Trophoblast cell (in vitro differentiated cells and primary cell): ENCODE data around the gene MALRD1.
A peak's percentile ranks its signal among the peaks of the same experiment; 100 is the strongest.

Experiments
- DNase-seq, 2 donors: peaks; one replicate each; pipeline ENCODE4 v3.0.0-alpha.2; 2016
- H2AFZ ChIP-seq: 2 replicates; pipeline ENCODE4 v1.6.1; 2013; ENCODE audit warnings: low read length, moderate library complexity, mild to moderate bottlenecking; ENCODE audit not compliant: insufficient read depth, poor library complexity
- H2AK5ac ChIP-seq: 2 replicates; pipeline ENCODE4 v1.6.1; 2013; ENCODE audit warnings: mild to moderate bottlenecking, low read length
- H2BK120ac ChIP-seq: 2 replicates; pipeline ENCODE4 v1.6.1; 2013; ENCODE audit warnings: low read length, mild to moderate bottlenecking, moderate library complexity; ENCODE audit not compliant: insufficient read depth, poor library complexity
- H2BK12ac ChIP-seq: 2 replicates; pipeline ENCODE4 v1.6.1; 2013; ENCODE audit warnings: mild to moderate bottlenecking, low read length, moderate library complexity
- H2BK5ac ChIP-seq: 2 replicates; pipeline ENCODE4 v1.6.1; 2013; ENCODE audit warnings: low read length, low read depth, moderate library complexity, mild to moderate bottlenecking; ENCODE audit not compliant: poor library complexity
- H3K14ac ChIP-seq: 2 replicates; pipeline ENCODE4 v1.6.1; 2013; ENCODE audit warnings: mild to moderate bottlenecking, low read length
- H3K18ac ChIP-seq: 2 replicates; pipeline ENCODE4 v1.6.1; 2013; ENCODE audit warnings: mild to moderate bottlenecking, low read length
- H3K23ac ChIP-seq: 2 replicates; pipeline ENCODE4 v1.6.1; 2013; ENCODE audit warnings: low read length
- H3K27ac ChIP-seq: 2 replicates; pipeline ENCODE4 v1.5.1; 2013; ENCODE audit warnings: low read depth, mild to moderate bottlenecking, inconsistent platforms, low read length, moderate library complexity
- H3K27me3 ChIP-seq: 2 replicates; pipeline ENCODE4 v1.6.1; 2013; ENCODE audit warnings: inconsistent platforms, mild to moderate bottlenecking, low read length, moderate library complexity; ENCODE audit not compliant: insufficient read depth
- H3K36me3 ChIP-seq, 2 experiments: 1 replicate in 1 of 2; 2 replicates in 1 of 2; pipeline ENCODE4 v1.6.1; 2013; ENCODE audit warnings: low read length in 2 of 2, mild to moderate bottlenecking in 2 of 2, moderate library complexity in 1 of 2; ENCODE audit not compliant: insufficient read depth in 2 of 2, control insufficient read depth in 1 of 2
- H3K4ac ChIP-seq: 2 replicates; pipeline ENCODE4 v1.6.1; 2013; ENCODE audit warnings: low read depth, mild to moderate bottlenecking, low read length, moderate library complexity
- H3K4me1 ChIP-seq, 2 experiments: 1 replicate in 1 of 2; 2 replicates in 1 of 2; pipeline ENCODE4 v1.6.1; 2013; ENCODE audit warnings: low read length in 2 of 2, mild to moderate bottlenecking in 2 of 2, moderate library complexity in 1 of 2; ENCODE audit not compliant: insufficient read depth in 2 of 2, control insufficient read depth in 1 of 2
- H3K4me2 ChIP-seq: 2 replicates; pipeline ENCODE4 v1.6.1; 2013; ENCODE audit warnings: inconsistent platforms, mild to moderate bottlenecking, low read length, moderate library complexity
- H3K4me3 ChIP-seq: 2 replicates; pipeline ENCODE4 v1.5.1; 2013; ENCODE audit warnings: mild to moderate bottlenecking, low read depth, low read length, inconsistent platforms
- H3K79me1 ChIP-seq: one replicate; pipeline ENCODE4 v1.6.1; 2013; ENCODE audit warnings: low read length
- H3K79me2 ChIP-seq: 2 replicates; pipeline ENCODE4 v1.6.1; 2013; ENCODE audit warnings: low read length, mild to moderate bottlenecking; ENCODE audit not compliant: control insufficient read depth, insufficient read depth, poor library complexity
- H3K9ac ChIP-seq: 2 replicates; pipeline ENCODE4 v1.6.1; 2013; ENCODE audit warnings: mild to moderate bottlenecking, low read length
- H3K9me3 ChIP-seq: 2 replicates; pipeline ENCODE4 v1.6.1; 2013; ENCODE audit warnings: low read depth, mild to moderate bottlenecking, control low read depth, inconsistent platforms, low read length; ENCODE audit not compliant: insufficient read depth
- H4K12ac ChIP-seq: 2 replicates; pipeline ENCODE4 v1.6.1; 2013; ENCODE audit warnings: low read depth, mild to moderate bottlenecking, low read length, moderate library complexity
- H4K8ac ChIP-seq: 2 replicates; pipeline ENCODE4 v1.6.1; 2013; ENCODE audit warnings: low read depth, mild to moderate bottlenecking, low read length, moderate library complexity
- H4K91ac ChIP-seq: one replicate; pipeline ENCODE4 v1.6.1; 2013; ENCODE audit warnings: low read depth, mild to moderate bottlenecking, low read length, moderate library complexity
- WGBS: extraction: QIAGEN DNeasy Blood & Tissue Kit; methylation state at CpG from one replicate; pipeline ENCODE4 v1.1.7; 2013; ENCODE audit warnings: missing lambda C conversion rate; ENCODE audit not compliant: insufficient read length, insufficient coverage; ENCODE audit errors: extremely low coverage; 5-methylcytosine and 5-hydroxymethylcytosine counted together

Gene MALRD1

DNA sequence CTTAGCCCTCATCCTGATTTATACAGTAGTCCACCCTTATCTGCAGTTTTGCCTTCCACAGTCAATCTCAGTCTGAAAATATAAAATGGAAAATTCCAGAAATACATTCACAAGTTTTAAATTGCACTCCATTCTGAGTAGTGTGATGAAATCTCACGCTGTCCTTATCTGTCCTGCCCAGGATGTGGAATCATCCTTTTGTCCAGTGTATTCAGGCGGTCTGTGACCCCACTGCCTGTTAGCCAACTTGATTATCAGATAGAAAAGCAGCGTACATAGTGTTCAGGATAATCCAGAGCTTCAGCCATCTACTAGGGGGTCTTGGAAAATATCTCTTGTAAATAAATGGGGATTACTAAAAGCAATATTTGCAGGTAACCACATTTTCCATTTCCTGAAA lies 146.3 kb downstream of the MALRD1 start:
- Histone ChIP-seq H3K4me3 (no peak overlapping the region), H2AK5ac (no peak overlapping the region), H3K27me3 (no peaks in the 10 kb centered on the region), H3K23ac (no peak overlapping the region), H3K9ac (no peak overlapping the region), H4K8ac (no peak overlapping the region), H3K18ac (no peak overlapping the region), H4K91ac (no peak overlapping the region), H3K79me1 (no peaks in the 10 kb centered on the region), H3K9me3 (no peaks in the 10 kb centered on the region), H3K79me2 (no peaks in the 10 kb centered on the region), H2AFZ (no peak overlapping the region), H3K14ac (no peak overlapping the region), H2BK5ac (no peak overlapping the region), H3K4ac (no peak overlapping the region), H4K12ac (no peak overlapping the region), H3K36me3 (no peaks in the 10 kb centered on the region), H2BK120ac (no peak overlapping the region), H2BK12ac (no peak overlapping the region), H3K27ac (no peak overlapping the region), H3K4me1 (no peaks in the 10 kb centered on the region), H3K4me2 (no peak overlapping the region)
- DNase-seq: peak in 1 of 2 donors; percentile 11
- WGBS: no CpG with 5 or more reads among the region's 3 CpGs

DNA sequence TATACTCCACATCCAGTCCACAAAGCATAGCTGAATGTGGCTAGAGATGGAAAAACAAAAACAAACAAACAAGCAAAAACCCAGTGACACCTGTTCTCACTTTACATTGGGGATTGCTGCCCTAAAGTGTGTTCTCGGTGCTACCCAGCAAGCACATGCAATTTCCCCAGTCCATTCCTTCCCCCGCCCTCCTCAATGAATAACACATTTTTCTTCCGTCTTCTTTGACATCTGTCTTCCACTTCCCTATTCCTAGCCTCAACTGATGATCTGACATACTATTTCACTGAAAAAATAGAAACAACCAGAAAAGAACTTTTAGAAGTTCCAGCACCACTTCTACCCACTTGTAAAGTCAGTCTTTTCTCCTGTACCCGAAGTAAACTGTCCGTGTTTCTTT lies 147.1 kb downstream of the MALRD1 start:
- H3K9me3 ChIP-seq: no peaks in the 10 kb centered on the region
- H3K27ac ChIP-seq: no peak overlapping the region
- no peak overlapping the region for H3K4me3 ChIP-seq
- H3K79me2 ChIP-seq: no peaks in the 10 kb centered on the region
- H2BK12ac ChIP-seq: no peak overlapping the region
- WGBS: no CpG with 5 or more reads among the region's 5 CpGs
- no peak overlapping the region for H4K91ac ChIP-seq
- H2BK5ac ChIP-seq: no peak overlapping the region
- no peak overlapping the region for H4K8ac ChIP-seq
- no peak overlapping the region for H2AK5ac ChIP-seq
- no peak overlapping the region for H3K9ac ChIP-seq
- H3K14ac ChIP-seq: no peak overlapping the region
- DNase-seq: no peak
- no peak overlapping the region for H4K12ac ChIP-seq
- no peaks in the 10 kb centered on the region for H3K4me1 ChIP-seq
- no peak overlapping the region for H2BK120ac ChIP-seq
- H3K27me3 ChIP-seq: no peaks in the 10 kb centered on the region
- no peak overlapping the region for H3K4me2 ChIP-seq
- H3K4ac ChIP-seq: no peak overlapping the region
- no peaks in the 10 kb centered on the region for H3K79me1 ChIP-seq
- no peak overlapping the region for H3K18ac ChIP-seq
- H2AFZ ChIP-seq: no peak overlapping the region
- H3K36me3 ChIP-seq: no peaks in the 10 kb centered on the region
- no peak overlapping the region for H3K23ac ChIP-seq

DNA sequence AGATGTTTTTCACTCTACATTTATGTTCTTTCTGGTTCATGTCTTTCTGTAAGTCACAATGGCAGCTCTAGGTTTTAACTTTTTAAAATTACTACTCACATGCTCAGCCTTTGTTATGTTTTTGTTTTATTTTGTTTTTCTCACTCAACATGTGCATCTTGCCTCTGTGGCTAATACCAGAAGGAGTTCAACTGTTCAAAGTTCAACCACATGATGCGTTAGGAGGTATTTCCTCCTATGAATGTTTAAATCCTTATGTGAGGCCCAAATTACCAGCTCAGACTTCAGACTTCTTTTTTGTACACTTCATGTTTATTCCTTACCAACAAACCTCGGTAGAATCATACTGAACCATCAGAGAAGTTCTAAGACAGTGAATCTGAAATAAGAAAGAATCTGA lies 151.6 kb downstream of the MALRD1 start:
- no peak overlapping the region for H3K14ac ChIP-seq
- WGBS: no CpG with 5 or more reads among the region's 2 CpGs
- H3K4me3 ChIP-seq: no peak overlapping the region
- H3K18ac ChIP-seq: no peak overlapping the region
- no peak for DNase-seq
- H3K4me2 ChIP-seq: no peak overlapping the region
- H2BK120ac ChIP-seq: no peak overlapping the region
- H3K27ac ChIP-seq: no peak overlapping the region
- no peak overlapping the region for H2AK5ac ChIP-seq
- no peak overlapping the region for H3K9ac ChIP-seq
- no peak overlapping the region for H4K91ac ChIP-seq
- H4K8ac ChIP-seq: no peak overlapping the region
- no peak overlapping the region for H2BK12ac ChIP-seq
- H3K9me3 ChIP-seq: no peaks in the 10 kb centered on the region
- H3K79me2 ChIP-seq: no peaks in the 10 kb centered on the region
- H3K27me3 ChIP-seq: no peaks in the 10 kb centered on the region
- H2BK5ac ChIP-seq: no peak overlapping the region
- no peak overlapping the region for H2AFZ ChIP-seq
- no peak overlapping the region for H4K12ac ChIP-seq
- no peaks in the 10 kb centered on the region for H3K4me1 ChIP-seq
- no peaks in the 10 kb centered on the region for H3K79me1 ChIP-seq
- H3K23ac ChIP-seq: no peak overlapping the region
- H3K4ac ChIP-seq: no peak overlapping the region
- no peaks in the 10 kb centered on the region for H3K36me3 ChIP-seq

DNA sequence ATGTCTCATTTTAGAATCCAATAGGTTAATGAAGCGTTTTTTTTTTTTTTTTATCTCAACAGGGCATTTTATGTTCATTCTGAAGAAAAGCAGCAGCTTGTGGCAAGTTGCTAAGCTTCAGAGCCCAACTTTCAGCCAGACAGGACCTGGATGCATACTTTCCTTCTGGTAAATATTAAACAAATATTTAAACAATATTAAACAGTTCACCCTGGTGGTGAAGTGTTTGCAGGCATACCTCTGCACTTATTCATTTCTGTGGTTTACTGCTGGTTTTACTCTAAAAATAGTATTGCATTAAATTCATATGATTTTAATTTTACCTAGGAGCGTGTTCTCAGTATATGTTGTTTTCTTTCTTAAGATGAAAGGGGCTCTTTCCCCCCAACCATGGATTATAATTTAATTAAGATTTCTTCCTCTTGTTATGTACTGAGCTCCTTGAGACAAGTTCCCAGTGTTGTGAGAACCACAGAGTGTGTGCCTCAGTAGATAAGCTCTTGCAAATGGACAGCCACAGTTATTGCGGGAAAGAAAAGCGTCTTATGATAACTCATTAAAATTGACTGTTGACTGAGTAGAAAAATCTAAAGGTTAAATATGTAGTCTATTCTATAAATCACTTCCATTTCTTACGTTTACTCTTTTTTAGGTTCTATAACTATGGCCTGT lies 155.8 kb downstream of the MALRD1 start:
- Histone ChIP-seq H3K36me3 (no peaks in the 10 kb centered on the region), H4K8ac (no peak overlapping the region), H3K4me3 (no peak overlapping the region), H3K23ac (no peak overlapping the region), H3K79me1 (no peaks in the 10 kb centered on the region), H4K12ac (no peak overlapping the region), H3K4me1 (no peaks in the 10 kb centered on the region), H2AK5ac (no peak overlapping the region), H3K9me3 (no peaks in the 10 kb centered on the region), H3K4ac (no peak overlapping the region), H3K9ac (no peak overlapping the region), H2BK12ac (no peak overlapping the region), H2BK120ac (no peak overlapping the region), H2BK5ac (no peak overlapping the region), H3K18ac (no peak overlapping the region), H2AFZ (no peak overlapping the region), H3K14ac (no peak overlapping the region), H4K91ac (no peak overlapping the region), H3K4me2 (no peak overlapping the region), H3K79me2 (no peaks in the 10 kb centered on the region), H3K27ac (no peak overlapping the region), H3K27me3 (no peaks in the 10 kb centered on the region)
- WGBS: no CpG with 5 or more reads among the region's 5 CpGs
- DNase-seq: no peak
